GM04504 (cell line): ENCODE results near the gene WDR72.

Experiments used
- DNase-seq: peaks from one replicate; pipeline ENCODE4 v3.0.0-alpha.2; 2012; ENCODE audit warnings: low read depth

WDR72 gene

DNA sequence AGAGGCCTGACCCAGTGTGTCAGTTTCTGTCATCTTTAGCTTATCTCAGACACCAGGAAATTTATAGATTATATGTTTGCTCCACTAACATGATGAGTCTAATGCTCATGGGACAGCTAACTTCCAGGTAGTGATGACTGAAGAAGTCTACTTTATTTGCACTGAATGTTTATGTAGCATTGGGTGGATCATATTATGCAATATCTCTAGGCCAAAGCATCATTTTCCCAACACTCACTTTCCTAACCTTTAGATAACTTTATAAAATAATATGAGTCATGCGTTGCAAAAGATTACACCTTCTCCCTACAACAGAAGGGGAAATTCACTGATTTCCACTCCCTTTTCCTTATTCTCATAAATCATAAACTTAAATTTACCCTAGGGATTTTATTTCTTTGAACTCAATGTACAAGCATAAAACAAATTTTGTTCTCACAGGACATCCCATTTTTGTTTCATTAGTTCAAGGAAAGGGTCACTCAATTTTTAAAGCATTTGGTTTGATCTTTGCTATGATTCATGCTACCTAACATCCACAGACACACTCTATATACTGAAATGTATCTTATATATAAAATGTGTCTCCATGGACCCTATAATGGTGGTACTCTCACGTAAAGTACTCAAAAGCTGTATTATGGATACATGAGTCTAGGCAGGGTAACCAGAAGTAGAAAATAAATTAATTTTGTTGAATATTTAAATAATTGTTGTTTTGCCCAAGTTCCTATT is 225.2 kb downstream of the WDR72 start:
- DNase-seq: no peak

DNA sequence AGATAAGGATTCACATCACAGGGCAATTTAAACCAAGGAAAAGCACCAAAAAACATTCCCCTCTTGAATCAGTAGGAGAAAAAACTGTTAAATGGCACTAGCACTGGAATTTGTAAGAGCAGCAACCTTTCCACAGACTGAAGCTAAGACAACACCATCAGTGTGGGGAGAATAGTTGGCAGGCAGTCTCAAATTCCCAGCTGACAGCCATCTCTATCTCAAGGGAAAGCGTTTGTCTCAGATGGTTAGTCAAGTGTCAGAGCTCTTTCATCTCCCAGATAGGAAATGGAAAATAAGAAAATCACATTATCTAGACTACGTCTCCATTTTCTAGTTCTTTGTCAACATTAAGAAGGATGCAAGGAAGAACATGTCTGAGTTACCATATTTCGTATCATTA is 228.7 kb downstream of the WDR72 start:
- no peak for DNase-seq

DNA sequence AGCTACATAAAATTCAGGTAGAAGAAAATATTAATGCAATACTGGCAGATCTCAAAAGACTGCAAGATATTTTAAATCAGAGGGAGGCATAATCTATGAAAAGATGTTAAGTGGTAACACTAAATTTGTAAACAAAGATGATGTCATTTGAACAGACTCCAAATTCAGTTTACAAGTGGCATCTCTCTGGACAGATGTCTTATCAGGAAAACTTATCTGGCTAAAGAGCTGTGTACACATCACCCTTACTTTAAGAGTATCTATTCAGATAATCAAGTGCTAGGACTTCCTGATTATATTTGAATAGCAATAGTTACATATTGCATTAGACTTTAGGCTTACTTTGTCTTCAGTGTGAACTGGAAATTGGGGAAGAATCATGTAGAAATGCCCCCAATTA is 231.5 kb downstream of the WDR72 start:
- DNase-seq: no peak

DNA sequence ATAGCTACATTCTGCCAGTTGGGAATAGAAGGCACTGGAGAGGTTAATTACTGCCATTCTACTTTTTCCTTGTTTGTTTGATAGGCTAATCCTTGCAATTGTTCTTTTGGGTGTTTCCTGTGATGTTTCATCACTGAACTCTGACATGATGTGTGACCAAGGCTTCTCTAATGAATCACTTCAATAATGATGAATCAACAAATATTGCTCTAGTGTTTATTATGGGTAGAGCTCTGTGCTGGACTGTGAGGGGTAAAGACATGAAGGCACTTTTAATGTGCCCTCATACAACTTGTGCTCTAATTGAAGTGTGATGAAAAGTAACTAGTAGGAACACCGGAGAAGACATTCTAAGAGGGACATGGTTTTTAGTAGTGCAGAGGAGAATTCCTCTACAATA is 233.6 kb downstream of the WDR72 start:
- no peak for DNase-seq

DNA sequence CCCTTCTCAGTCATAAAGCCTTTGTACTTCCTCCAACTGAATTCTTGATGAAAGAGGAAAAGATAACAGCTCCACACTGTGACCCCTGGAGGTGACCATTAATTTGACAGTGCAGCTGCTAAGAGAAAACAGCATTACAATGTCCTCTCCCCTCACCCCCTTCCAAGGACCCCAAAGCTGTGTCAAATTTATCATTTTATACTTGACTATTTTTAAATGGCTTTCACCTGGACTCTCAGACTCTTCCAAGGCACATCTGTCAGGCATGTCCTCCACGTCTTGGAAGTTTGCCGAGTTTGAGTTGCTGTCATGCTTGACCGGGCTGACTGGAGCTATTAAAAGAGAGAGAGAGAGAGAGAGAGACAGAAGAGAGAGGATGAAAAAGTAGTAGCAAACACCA is 236.5 kb downstream of the WDR72 start:
- DNase-seq: no peak

DNA sequence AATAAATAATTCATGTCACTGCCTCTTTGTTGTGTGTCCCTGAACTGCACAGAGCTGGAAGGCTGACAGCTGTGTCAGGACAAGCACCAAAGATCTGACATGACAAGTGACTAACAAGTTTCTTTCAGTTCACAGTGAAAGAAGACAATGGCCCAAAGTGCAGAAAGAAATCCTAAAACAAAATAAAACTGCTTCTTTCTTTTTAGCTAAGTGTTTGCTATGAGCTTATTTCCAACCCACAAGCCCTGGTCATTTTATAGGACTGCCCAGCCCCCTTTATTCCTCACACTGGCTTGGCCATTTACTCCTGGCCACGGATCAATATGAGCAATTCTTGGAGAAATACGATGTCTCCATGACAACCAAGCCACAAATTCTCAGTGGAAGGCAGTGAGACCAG is 238.5 kb downstream of the WDR72 start:
- DNase-seq: no peak

DNA sequence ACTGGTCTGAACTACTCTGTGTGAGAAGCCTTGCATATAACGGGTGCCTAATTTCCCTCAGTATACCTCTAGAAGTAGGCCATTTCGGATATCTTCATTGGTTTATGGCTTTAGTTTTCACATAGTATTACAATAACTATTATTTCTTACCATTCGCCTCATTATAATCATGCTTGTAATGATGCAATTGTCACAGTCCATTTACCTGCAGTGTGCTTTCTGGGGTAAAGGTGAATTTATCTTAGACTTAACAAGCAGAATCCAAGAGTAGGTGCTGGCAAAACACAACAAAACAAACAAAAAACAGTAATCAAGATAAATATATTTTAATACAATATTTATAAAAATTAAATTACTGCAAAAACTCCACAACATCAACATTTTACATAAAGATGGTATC is 246.0 kb downstream of the WDR72 start:
- no peak for DNase-seq

DNA sequence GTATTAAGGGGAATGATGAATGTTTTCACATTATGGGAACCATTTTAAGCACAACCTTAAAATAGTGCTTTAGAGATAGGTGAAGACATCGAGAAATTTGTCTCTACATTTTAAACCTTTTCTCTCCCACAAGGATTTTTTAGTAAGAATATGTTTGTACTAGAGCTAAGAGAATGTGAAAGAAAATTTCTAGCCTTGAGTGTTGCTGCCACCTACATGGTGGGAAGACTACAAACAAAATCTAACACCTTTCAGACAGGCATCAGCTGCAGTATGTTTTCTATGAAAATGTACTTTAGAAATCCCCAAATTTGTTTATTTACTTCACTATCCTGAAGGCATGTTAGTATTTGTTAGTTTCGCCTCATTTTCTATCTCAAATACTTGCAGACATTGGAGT is 247.4 kb downstream of the WDR72 start:
- DNase-seq: no peak

DNA sequence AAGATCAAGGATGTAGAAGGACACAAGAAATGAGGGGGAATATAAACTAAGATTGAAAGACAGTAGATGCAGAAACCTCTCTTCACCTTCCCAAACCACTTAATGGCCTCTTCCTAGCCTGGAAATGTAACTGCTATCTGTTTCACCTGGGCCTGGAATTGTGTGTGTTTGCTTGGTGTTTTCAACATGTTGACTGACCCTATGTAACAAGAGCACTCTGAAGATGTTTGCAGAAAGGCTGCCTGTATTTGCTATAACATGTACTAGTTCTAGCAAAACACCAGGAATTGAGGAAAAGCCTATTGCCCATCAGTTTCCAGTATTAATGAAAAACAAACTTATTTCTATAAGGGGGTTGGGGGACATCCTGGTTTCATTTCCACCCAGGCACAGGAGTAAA is 248.3 kb downstream of the WDR72 start:
- no peak for DNase-seq

DNA sequence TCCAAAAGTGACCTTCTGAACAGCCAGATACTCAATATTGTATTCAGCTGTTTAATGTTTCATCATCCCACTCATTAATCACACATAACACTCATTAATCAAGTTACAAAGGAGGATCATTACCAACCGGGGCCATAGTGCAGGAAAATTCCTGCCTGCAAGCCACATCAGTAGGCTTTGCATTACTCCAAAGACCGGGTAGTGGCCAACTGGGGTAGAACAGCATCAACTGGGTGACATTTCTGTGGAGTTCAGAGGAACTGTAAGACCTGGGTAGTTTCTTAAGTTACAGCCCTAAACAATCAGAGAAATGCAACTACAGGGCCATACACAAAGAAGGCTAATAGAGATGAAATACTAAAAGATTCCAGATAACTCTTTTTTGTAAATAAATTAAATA is 253.1 kb downstream of the WDR72 start:
- DNase-seq: no peak

DNA sequence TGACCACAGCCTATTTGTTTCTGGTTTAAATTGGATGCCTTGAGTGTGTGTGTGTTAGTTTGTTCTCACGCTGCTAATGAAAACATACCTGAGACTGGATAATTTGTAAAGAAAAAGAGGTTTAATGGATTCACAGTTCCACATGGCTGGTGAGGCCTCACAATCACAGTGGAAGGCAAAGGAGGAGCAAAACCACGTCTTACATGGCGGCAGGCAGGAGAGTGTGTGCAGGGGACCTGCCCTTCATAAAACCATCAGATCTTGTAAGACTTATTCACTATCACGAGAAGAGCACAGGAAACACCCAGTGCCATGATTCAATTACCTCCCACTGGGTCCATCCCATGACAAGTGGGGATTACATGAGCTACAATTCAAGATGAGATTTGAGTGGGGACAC is 260.5 kb downstream of the WDR72 start:
- no peak for DNase-seq

DNA sequence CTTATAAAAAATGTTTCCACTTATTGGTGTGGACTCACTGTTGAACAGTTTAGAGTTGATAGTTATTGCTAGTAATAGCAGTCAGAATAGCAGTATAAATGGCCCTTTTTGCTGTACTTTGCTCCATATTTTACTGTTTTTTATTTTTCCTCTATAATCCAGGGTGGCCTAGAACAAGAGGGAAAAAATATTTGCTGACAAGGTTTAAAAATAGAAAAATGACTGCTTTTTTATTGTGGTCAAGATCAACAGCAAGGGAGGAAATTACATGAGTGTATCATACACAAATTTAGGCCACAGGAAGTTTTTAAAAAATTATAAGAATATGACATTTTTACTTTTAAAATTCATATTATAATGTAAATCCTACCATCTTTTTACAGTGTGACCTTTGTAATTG is 269.1 kb downstream of the WDR72 start:
- no peak for DNase-seq

DNA sequence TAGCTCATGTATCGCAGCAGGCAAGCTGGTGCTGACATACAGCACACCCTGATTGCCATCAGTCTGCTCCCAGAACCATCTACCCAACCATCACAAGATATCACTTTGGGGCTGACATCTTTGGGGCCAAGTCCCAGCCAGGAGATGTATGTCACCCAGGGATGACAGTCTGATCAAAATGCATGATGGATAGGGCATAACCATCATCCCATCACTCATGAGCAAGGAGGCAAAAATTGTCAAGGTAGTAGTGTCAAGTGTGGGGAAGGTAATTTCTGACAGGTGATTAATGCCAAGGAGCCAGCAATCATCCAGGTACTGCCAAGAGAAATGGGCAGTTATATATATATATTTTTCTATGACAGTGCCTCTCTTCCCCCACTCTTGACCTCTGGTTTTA is 277.4 kb downstream of the WDR72 start:
- no peak for DNase-seq

DNA sequence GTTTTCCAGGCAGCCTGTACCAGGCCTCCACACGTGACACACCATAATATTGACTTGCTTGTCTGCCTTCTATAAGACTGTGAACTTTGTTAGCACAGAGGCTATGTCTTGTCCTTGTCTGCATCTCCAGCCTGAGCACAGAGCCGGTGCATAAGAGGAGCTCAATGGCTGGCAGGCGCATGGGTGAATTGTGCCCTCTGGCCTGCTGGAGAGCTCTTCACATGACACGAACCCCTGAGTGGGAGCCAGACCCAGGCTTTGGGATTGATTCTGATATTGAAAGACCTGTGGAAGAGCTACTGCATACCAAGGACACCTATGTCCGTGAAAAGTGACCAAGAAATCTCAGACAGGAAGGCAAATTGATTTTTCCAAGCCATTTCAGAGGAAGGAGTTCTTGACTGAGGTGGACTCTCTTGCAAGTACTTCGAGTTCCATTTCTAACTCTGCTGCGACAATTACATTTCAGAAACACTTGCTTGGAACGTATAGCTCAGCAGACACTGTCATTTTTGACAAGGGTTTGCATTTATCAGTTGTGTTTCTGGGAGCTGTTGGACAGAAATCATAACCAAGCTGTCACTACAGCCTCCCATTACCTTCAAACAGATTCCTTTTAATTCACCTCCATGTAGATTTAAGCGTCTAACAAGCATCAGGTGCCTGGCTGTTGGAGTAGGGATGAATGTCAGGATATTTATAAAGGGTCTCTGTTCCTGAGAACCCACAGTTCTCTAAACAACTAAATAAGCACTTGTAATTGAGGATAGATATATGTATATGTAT is 281.3 kb downstream of the WDR72 start:
- DNase-seq: no peak

DNA sequence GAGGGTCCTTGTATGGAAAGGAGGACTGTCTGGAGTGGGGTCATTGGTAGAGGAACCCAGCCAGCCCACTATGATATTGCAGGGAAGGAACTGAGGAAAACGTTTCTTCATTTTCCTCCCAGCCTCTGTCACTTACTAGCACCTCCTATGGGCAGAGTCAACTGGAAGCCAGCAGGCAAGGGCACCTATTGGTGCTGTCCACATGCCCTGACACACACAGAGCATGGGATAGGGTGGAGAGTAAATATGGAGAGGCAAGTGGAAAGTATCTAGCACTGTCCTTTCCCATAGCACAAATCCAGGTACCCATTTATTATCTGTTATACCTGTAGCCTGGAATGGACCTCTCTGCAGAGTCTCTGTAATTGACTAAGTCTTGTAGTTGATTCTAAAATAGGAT is 285.6 kb downstream of the WDR72 start:
- no peak for DNase-seq

DNA sequence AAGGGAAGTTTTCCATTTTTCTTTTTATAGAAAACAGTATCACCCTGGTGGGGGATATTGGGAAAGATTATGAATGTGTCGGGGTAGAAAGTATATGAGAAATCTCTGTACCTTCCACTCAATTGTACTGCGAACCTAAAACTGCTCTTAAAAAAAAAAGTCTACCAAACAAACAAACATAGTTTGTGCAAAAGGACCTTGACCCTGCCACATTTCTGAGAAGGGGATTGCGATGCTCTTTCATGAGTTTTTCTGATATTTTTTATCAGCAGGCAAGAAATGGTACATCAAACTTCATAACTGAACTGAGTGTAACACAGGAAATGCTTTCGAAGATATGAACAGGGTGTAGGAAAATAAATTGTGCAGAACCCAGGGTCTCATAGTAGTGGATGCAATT is 286.0 kb downstream of the WDR72 start:
- no peak for DNase-seq

DNA sequence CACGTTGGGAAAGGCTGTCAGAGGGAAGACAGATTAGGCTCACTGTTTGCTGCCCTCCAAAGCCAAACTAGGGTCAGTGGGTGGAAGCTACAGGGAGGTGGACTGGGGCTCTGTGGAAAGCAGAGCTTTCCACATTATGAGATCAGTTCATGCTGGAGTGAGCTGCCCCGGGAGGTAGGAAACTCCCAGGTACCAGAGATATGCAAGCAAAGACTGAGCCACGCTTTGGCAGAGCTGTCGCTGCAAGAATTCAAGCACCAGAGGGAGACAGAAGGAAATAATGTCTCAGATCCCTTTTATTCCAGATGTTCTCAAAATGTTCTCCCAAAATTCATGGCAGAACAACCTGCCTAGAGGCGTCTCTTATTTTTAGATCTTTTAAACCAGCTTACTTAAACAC is 286.6 kb downstream of the WDR72 start:
- no peak for DNase-seq

DNA sequence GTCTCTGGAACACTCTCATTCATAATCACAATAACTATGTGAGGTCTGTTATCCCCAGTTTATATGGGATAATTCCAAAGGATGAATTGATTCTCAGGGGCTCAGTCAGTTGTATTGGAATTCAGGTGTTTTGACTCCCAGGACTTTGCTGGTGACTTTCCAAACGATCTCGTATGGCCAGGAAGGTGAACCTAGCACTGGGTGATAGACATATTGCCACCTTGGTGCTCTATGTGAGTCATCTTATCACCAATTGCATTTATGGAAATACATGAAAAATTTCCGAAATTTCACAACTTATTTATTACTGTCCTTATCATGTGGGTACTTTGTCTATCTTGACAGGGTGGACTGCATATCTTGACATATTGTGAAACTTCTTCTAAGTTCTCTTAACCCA is 287.3 kb downstream of the WDR72 start:
- no peak for DNase-seq

DNA sequence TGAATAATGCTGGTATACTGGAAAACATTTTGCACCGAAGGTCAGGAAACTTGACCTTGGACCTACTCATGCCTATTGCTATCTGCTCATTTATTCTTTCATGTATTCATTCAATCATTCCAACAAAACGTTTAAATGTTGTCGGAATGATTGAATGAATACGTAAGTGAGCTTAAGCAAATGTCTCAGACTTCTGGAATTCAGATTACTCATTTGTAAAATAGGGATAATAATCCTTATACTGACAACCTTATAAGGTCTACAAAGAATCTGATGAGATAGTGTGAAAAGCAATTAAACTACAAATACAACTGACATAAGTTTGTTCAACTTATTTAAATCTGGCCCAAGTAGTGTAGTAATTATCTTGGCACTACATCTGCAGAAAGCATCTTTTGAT is 288.7 kb downstream of the WDR72 start:
- no peak for DNase-seq

DNA sequence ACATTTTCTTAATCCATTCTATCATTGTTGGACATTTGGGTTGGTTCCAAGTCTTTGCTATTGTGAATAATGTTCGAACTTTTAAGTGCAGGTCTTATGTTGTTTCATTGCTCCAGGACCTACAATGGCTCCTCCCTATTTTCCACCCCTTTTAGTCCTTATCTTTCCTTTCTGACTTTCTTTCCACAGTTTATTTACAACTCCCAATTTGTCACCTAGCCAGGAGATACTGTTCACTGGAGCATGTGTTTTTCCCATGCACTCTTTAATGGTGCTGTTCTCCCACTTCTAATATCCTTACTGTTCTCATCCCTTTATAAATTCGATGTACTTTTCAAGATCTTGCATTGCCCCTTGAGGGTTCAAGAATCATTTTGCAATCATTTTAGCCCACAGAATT is 290.0 kb downstream of the WDR72 start:
- DNase-seq: no peak
